Breast epithelium (tissue), 3 donors: ENCODE results near the gene HEATR9.

Experiments used
- POLR2A ChIP-seq: fragments of 450-650 bp; IDR thresholded peaks from one replicate; pipeline ENCODE4 v1.6.1; 2016; ENCODE audit warnings: antibody characterized with exemption, mild to moderate bottlenecking, moderate library complexity
- TF ChIP-seq, protein P1 (sequence below), 3 donors: fragments of 450-650 bp; IDR thresholded peaks; one replicate each; pipeline ENCODE4 v1.5.1; 2016 to 2017; ENCODE audit warnings: antibody characterized with exemption in 3 of 3, mild to moderate bottlenecking in 3 of 3, moderate library complexity in 3 of 3

DNA sequence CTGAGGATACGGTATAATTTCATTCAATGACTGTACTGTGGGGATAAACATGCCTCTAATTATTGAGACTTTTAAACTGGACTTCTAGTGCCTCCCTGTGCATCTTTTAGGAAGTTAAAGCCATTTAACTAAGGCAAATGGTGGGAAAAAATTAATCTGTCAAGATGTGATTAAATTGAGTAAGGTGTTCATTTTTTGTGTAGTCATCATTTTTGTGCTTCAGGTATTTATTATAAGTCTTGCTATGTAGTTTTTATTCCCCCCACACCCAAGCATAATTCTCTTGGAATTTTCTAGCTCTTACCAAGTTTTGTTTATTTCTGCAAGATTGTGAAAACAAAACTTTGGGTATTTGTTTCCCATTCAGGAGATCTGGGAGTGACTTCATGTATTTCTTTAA lies 49.2 kb downstream of the HEATR9 start:
- TF ChIP-seq, protein P1, sequence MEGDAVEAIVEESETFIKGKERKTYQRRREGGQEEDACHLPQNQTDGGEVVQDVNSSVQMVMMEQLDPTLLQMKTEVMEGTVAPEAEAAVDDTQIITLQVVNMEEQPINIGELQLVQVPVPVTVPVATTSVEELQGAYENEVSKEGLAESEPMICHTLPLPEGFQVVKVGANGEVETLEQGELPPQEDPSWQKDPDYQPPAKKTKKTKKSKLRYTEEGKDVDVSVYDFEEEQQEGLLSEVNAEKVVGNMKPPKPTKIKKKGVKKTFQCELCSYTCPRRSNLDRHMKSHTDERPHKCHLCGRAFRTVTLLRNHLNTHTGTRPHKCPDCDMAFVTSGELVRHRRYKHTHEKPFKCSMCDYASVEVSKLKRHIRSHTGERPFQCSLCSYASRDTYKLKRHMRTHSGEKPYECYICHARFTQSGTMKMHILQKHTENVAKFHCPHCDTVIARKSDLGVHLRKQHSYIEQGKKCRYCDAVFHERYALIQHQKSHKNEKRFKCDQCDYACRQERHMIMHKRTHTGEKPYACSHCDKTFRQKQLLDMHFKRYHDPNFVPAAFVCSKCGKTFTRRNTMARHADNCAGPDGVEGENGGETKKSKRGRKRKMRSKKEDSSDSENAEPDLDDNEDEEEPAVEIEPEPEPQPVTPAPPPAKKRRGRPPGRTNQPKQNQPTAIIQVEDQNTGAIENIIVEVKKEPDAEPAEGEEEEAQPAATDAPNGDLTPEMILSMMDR (IDR thresholded peaks at IDR 0.05), result no peak
- no peak for TF ChIP-seq POLR2A
